ENCODE results near the gene GRIA4. TPM values are rescaled to one million over a fixed set of nuclear protein-coding genes. Genes with fewer than 3 reads are reported as not detected.

The GRIA4 gene

Small RNA genes lying within 50 kb of the gene (small RNA-seq; reads per million reads assigned to genes)
- gene RNU4-55P (ENCODE audit: insufficient read depth) (not detected), gene RNU6-277P (ENCODE audit: insufficient read depth) (not detected)

Measured in mesendoderm (in vitro differentiated cells).